ENCODE measurements around the gene SELE. TPM values are rescaled to one million over a fixed set of nuclear protein-coding genes. Genes with fewer than 3 reads are reported as not detected.

Gene SELE, protein sequence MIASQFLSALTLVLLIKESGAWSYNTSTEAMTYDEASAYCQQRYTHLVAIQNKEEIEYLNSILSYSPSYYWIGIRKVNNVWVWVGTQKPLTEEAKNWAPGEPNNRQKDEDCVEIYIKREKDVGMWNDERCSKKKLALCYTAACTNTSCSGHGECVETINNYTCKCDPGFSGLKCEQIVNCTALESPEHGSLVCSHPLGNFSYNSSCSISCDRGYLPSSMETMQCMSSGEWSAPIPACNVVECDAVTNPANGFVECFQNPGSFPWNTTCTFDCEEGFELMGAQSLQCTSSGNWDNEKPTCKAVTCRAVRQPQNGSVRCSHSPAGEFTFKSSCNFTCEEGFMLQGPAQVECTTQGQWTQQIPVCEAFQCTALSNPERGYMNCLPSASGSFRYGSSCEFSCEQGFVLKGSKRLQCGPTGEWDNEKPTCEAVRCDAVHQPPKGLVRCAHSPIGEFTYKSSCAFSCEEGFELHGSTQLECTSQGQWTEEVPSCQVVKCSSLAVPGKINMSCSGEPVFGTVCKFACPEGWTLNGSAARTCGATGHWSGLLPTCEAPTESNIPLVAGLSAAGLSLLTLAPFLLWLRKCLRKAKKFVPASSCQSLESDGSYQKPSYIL
- 1.3 TPM for polyA plus RNA-seq (ENCODE audit: insufficient read length)

DNA sequence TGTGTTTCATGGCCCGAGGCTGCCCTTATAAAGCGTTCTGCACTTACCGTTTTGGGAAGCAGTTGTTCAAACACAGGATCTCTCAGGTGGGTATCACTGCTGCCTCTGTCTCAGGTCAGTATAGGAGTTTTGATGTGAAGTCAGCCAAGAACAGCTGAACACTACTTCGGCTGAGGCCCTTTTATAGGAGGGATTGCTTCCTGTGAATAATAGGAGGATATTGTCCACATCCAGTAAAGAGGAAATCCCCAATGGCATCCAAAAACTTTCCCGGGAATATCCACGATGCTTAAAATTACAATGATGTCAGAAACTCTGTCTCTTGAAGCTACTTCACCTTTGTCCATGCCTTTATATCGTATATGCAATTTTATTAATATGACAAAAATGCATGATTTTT is at the start of gene SELE:
SELE (minus strand) TSS at position 156 of the 400 bp plus-strand sequence. CDS start 467 bp downstream, outside the sequence.
- no peak for DNase-seq

DNA sequence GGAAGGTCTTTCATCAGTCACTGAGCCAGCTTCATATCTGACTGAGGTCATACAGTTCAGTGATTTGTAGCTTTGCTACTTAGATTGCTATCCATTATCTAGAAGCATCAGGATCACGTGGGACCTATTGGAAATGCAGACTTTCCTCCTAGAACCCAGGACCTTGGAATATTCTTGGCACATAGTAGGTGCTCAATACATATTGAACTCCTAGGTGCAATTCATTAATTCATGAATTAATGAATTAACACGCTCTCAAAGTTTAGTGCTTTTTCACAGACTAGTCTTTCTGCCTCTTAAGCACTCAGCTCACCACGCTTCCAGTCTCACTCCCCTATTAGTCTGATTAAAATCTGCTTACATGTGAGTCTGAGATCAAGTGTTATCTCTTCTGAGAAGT is 48.7 kb upstream of the SELE start:
- no peak for DNase-seq

DNA sequence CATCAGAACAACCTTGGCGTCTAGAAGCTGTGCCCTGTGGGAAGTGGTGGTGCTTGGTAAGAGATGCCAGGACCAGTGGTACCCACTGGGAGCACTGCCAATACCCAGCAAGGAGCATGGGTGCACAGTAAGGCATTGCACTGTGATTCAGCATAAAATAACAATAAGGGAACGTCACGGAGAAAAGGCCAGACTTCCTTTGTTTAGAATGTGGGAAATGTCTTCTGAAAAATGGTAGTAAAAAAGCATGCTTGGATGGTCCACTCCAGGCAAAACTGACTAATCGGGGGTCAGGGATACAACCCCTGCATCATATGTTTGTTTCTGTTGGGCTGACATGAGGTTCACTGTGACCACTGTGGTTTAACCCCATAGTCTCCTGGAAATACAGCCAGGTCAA is 46.1 kb upstream of the SELE start:
- no peak for DNase-seq

DNA sequence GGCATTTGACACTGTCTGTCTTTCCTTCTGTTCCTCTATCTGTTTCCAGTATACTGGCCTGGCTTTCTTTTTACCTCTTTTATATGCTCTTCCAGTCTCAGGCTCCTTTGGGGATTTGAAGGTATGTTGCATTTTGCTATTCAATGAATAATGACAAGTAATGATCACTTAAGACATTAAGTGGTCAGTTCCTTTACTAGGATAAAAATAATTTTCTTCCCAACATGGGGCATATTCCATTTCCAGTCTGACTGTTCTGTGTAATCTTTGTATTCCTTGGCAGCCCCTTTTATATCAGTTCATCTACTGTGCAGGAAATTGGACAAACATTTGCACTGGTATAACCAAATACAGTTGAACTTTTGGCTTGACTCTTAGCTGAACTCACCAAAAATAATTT is 45.3 kb upstream of the SELE start:
- no peak for DNase-seq

- DNase-seq: no peak
These were observed 42.6 kb upstream of the SELE start for GRCh38 chr1:169776440-169776839.

DNA sequence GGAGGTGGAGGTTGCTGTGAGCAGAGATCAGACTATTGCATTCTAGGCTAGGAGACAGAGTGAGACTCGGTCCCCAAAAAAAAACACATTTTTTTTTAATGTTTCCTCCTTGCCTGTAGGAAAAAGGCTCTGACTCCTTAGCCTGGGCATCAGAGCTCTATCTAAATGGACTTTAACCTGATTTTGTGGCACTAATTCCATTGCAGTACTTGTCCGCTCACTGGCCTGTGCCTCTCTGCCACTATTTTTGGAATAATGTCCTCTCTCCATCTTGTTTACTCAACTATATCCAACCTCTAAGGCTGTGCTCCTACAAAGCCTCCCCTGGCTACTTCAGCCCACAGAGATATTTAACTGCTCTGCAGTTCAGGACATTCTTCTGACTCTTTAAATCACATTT is 34.3 kb upstream of the SELE start:
- DNase-seq: no peak

DNA sequence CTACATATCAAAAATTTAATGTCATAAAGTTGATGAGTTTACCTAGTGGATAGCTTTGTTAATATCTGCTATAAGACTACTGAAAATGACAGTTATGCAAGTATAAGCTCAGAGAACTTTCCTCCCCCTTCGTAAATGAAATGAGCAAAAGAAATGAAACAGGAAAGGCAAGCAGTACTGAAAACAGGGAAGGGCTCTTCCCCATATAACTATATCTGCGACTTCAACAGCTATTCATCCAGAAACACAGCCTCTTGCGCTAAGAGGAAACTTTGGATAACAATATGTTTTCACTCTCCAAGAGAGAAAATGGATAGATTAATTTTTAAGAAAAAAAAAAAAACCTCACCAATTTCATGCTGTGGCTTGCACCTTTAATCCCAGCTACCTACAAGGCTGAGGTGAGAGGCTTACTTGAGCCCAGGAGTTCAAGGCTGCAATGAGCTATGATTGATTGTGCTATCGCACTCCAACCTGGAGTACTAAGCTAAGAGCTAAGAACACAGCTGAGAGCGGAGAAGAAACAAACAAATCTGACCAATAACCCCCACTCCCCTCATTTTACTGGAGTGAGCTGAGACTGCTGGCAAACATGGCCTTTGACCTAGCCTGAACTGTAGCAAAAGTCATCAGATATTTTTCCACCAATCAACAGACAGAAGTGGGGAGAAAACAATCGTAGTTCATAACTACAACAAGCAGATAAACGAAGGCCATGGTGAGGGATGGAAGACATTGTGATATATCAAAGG is 31.9 kb upstream of the SELE start:
- no peak for DNase-seq

GRCh38 chr1:169764919-169765318 is 31.0 kb upstream of the SELE start:
- no peak for DNase-seq

- DNase-seq: no peak
These were observed 28.8 kb upstream of the SELE start for GRCh38 chr1:169762699-169763098.

DNA sequence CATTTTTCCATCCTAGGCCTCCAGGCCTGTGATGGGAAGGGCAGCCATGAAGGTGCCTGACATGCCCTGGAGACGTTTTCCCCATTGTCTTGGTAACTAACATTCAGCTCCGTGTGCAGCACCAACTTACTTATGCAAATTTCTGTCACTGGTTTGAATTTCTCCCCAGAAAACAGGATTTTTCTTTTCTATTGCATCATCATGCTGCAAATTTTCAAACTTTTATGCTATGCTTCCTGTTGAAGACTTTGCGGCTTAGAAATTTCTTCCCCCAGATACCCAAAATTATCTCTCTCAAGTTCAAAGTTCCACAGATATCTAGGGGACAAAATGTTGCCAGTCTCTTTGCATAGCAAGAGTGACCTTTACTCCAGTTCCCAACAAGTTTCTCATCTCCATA is 25.2 kb upstream of the SELE start:
- DNase-seq: no peak

DNA sequence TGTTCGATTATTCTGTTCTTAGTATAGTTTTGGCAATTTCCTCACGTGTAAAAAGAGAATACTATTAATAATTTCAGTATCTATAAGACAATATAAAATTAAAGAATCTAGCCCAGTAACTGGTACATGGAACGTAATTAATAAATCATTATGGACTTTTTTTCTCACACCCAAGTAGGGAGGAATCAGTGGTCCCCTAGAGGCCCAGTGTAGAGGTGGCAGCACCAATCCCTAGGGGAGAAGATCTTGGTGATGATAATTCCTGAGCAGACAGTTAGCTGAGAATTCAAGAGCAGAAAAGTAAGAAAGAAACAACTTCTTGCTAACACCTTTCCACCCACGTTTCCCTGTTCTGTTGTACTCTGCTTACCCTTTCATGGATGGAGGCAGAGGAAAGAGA is 19.7 kb upstream of the SELE start:
- no peak for DNase-seq

DNA sequence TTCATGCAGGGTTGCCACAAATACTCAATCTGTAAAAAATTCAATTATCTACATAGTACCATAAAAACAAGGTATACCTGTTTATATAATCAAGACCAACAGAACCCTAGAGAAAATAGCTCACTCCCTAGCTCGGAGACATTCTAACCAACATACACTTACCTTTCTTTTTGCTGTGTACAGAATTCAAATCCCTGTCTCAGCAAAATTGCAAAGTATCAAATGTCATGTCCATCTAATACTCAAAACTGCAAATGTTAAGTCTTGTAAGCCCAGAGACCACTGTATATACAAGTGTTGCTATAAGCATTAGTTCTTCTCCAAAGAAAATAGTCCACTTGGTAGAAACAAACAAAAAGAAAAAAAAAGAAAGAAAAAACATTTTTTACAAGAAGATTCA is 16.2 kb upstream of the SELE start:
- DNase-seq: no peak

- no peak for DNase-seq
These were observed 12.7 kb upstream of the SELE start for GRCh38 chr1:169746550-169746949.

GRCh38 chr1:169745015-169745861 is 11.4 kb upstream of the SELE start:
- no peak for DNase-seq

DNA sequence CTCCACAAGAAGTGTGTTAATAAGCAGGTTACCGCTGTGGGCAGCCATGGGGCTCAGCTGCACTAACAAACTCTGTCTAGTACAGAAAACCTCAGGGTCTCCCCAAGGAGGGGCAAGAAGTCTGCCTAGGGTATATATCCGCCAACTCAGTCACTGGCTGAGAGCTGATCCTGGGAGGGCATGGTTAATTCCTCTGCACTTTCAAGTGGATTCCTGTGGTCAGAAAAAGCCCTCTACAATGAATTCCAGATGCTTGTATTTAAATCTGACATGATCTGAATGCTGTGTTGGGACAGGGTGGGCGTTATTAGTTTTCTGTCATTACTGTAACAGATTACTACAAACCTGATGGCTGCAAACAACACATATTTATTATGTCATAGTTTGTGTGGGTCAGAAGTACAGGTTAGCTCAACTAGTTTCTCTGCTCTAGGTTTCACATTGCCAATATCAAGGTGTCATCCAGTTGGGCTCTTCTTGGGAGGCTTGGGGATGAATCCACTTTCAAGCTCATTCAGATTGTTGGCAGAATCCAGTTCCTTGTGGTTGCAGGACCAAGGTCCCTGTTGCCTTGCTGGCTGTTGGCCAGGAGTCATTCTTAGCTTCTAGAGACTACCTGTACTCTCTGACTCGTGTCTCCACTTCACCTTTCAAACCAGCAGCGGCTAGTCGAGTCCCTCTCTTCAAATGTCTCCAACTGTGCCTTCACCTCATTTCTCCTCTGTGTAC is 8.0 kb upstream of the SELE start:
- DNase-seq: no peak

DNA sequence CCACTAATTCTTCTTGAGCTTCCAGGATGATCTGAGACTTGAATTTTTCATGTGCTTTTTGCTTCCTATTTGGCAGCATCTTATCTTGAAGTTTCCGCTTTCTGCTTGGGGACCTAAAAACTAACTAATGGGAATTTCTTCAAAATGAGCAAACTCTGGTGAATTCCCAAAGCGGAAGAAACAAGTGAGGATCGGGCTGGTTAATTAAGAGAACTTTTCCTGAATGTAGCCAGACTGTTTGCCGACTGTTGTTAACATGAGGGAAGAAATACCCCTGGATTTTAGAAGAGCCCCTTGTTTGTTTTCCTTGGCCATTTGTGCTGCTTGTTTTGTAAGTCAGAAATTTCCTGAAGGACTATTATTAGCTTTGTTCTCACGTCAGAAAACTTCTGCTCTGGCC is 6.1 kb upstream of the SELE start:
- no peak for DNase-seq

DNA sequence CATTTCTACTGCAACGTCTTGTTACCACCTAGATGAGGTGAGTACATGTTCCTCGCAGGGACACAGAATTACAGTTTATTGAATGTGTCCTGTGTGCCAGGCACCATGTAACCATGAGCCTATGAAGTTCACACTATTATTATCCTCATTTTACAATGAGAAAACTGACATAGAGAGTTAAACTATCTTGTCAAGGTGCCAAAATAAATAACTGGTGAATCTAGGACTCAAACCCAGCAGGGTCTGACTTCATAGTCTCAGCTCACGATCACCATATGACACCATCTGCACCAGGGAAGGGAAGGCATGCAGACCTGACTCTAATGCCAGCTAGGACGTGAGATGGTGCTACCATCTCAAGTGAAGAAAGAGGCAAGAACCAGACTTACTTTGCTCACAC is 2.4 kb downstream of the SELE start:
- DNase-seq: no peak

DNA sequence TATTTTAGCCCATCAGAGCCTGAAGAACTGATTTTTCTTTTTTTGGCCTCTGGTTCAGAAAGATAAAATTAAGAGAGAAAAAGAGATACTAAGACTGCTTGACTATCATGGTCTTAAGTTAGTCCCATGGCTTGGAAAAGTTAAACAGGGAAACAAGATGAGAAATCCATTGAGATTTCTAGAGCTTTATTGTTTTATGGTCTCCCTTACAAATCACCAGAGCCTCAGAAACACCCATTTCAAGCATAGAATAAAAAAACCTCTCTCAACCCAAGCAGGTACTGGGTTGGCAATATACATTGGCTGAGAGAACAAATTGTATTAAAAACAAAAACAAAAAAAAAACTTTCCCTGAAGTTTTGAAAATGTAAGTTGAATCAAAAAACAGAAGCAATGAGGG is 3.9 kb downstream of the SELE start:
- DNase-seq: no peak

- DNase-seq: no peak
These were observed 6.6 kb downstream of the SELE start for GRCh38 chr1:169727307-169727706.

DNA sequence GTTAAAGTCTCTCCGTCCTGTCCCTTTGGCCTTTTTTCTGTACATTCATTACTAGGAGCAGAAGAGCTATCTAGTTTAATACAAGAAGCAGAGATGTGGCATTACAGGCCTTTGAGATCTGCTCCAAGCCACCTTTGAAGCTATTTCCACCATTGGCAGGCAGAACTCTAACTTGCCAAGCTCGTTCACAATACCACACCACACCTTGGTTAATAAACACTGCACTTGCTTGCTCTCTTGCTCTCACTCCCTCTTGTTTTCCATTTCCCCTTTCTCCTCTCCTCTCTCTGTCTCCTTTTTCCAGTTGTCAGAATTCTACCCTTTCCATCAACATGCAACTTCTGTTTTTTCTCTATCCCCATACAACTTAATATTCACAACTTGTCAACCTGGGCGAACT is 7.0 kb downstream of the SELE start:
- DNase-seq: no peak

DNA sequence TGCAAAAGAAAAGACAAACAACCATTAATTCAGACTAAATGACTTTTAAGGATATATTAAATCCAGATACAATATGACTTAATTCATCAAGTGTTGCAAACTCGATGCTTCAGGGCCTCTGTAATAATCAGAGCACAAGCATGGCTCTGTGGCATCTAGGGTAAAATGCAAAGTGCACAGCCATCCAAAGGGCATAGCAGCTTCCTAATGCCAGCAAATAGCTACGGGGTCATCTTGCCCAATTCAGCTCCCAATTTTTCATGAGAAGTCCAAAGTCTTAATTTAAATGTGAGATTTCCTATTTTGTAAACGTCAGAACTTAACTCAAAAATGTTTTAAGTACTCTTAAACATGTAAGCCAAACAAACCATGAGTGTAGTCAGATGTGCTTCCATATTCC is 7.9 kb downstream of the SELE start:
- no peak for DNase-seq

DNA sequence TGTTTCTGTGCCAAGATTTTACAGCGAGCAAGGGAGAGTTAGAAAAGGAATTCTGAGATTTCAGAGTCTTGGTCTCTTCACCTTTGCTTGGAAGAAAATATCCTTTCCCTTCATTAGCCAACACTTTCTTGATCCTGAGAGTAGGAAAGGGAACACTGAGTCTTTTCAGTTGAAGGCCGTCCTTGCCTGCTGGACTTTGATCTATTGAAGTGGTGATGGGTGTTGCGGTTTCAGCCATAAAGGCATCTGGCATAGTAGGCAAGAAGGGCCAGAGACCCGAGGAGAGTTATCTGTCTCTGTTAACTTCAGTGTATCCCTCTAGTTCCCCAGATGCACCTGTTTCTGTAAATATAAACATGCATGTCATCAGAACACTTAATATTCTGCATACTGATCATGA is 9.7 kb downstream of the SELE start:
- DNase-seq: no peak
